GM21737 (cell line): ENCODE results near the gene GRK1.
"Not testable (repeated sequence)": the region's sequence is repeated elsewhere in the genome, so short reads cannot be mapped to it uniquely, and the experiment has no call there.

Experiments used
- ATAC-seq: cut with Tn5 transposase; IDR thresholded peaks from one replicate; pipeline ENCODE4 v1.9.1; 2021; ENCODE audit warnings: mild to moderate bottlenecking, moderate library complexity; ENCODE audit not compliant: unreplicated experiment

GRK1 gene

DNA sequence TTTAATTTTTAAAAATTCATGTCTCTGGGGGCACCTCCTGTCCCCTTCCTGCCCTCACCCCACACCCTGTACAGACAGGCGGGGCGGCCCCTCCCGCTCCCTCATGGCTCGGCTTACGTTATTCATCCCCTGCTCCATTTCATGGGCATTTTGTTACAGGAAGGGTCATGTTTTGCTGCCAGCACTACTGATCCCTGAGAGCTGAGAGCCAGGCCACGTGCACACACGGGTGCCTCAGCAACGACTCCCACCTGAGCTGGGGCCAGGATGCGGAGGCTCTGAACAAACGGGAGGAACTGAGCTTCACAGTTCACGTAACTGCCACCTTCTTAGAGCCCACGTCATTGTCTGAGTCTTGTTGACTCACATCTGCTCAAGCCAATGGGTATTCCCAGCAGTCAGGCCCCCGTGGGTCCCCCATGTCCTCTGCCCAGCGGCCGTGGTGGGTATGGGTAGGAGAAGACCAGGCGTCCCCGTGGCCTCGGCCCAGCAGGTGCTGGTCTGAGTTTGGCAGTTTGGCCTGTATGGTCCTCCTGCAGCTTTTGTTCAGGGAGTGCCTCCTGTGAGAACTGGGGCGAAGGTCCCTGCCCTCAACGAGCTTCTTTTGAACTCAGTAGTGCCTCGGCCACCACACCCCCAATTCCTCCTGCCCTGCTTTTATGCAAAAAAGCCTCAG is 75.6 kb downstream of the GRK1 start:
- no peak for ATAC-seq

DNA sequence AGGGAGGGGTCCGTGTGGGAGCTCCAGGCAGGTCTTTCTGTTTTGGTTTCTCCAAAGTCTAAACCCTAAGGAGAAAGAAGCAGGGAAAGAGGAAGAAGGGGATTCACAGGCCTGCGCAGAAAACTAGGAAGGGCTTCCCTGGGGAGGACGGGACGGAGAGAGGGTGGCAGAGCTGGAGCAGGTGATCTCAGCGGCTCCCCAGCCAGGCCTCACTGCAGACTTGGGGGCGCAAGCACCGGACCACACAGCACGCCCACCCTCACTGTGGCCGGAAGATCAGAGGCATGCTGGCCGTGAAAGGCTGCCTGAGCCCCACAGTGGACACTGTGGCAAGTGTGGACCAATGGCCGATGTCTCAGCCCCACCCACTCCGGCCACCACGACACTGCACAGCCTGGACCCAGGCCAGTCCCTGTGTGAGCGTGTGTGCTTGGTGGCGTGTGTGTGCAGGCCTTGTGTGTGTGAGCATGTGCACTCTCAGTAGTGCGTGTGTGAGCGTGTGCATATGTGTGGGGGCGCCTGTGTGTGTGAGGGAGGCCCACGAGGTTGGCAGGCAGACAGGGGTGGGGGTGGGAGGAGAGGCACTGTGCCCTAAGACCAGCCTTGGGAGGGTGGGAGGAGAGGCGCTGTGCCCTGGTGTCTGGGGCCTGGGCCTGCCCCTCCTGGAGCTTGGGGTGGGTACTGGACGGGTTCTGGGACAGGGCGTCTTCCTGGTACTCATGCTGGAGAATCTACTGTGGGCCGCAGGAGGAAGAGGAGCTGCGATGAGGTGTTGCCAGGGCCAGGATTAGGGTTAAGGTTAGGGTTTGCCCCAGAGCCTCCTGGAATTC is 76.6 kb downstream of the GRK1 start:
- ATAC-seq = no peak

DNA sequence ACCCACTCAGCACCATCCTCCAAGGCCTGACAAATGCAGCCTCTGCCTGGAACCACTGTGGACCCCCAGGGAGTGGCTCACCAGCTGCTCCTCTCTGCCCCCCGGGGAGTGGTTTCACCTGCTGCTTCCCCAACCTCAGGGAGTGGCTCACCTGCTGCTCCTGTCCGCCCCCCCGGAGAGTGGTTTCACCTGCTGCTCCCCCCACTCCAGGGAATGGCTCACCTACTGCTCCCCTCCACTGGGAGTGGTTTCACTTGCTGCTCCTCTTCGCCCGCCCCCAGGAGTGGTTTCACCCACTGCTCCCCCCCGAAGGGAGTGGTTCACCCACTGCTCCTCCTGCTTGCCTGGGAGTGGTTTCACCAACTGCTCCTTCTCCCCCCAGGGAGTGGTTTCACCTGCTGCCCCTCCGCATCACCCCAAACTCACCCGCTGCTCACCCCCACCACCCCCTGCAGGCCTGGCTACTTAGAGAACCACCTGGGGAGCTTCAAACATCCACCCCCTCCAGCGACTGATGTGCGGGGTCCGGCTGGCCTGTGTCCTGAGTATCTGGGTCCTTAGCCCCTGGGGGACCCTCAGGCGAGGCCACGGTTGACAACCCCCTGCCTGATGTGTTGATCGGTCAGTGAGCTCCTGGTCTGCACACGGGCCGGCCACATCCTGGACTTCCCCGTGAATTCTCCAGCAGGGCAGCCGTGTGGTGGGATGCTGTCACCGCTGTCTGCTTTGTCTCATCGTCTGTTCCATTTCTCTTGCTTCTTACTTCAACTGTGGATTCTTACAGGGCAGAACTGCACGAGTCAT is 77.4 kb downstream of the GRK1 start:
- no peak for ATAC-seq

DNA sequence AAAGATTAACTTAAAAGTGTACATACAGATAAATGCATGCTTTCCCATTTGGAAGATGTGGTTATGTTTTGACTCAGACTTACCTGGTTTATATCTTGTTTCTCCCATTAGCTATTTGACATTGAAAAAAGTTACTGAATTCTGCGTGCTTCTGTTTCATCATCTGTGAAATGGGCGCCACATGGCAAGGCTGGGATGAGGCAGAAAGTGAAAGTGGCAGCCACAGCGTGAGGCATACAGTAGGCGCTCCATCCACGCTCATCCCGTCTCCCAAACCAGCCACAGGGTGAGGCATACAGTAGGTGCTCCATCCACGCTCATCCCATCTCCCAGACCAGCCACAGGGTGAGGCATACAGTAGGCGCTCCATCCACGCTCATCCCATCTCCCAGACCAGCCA is 78.0 kb downstream of the GRK1 start:
- no peak for ATAC-seq

DNA sequence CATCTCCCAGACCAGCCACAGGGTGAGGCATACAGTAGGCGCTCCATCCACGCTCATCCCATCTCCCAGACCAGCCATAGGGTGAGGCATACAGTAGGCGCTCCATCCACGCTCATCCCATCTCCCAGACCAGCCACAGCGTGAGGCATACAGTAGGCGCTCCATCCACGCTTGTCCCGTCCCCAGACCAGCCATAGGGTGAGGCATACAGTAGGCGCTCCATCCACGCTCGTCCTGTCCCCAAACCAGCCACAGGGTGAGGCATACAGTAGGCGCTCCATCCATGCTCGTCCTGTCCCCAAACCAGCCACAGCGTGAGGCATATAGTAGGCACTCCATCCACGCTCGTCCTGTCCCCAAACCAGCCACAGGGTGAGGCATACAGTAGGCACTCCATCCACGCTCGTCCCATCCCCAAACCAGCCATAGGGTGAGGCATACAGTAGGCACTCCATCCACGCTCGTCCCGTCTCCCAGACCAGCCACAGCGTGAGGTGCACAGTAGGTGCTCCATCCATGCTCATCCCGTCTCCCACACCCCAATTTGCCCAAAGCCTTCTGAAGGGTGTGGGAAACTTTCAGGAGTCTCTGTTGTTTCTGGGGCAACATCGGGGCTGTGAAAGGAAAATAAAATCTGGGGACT is 78.6 kb downstream of the GRK1 start:
- ATAC-seq = not testable (repeated sequence)

DNA sequence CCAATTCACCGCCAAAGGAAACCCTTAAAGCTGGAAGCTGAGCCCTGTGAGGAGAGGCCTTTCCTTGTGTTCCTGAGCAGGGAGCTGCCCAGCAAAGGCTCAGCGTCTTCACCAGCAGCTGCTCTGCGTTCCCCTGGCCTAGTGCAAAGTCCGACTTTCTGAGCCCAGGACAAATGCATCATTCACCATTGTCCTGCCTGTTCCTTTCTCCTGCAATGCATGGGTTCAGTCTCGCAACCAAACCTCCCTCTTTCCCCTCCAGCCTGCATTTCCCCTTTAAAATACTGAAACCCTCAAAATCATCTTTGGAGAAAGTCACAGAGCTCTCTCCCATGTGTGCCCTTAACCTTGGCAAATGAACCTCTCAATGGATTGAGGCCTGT is 79.1 kb downstream of the GRK1 start:
- no peak for ATAC-seq

DNA sequence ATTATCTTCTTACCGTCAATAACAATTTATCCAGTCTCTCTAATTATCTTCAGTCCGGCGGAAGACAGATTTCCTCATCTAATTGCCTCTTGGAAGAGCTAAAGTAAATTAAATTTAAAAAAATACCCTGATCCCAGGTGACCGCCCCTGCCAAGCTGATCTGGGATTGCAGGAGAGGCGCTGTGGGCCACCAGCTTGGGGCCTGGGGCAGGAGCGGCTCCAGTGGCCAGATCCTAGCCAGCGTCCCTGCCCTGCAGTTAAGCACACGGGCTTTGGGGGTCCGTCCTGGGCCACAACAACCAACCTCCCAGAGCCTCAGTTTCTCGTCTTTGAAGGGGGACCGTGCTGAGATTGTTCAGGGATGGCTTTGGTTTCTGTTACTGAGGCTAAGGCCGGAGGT is 79.7 kb downstream of the GRK1 start:
- ATAC-seq = no peak

DNA sequence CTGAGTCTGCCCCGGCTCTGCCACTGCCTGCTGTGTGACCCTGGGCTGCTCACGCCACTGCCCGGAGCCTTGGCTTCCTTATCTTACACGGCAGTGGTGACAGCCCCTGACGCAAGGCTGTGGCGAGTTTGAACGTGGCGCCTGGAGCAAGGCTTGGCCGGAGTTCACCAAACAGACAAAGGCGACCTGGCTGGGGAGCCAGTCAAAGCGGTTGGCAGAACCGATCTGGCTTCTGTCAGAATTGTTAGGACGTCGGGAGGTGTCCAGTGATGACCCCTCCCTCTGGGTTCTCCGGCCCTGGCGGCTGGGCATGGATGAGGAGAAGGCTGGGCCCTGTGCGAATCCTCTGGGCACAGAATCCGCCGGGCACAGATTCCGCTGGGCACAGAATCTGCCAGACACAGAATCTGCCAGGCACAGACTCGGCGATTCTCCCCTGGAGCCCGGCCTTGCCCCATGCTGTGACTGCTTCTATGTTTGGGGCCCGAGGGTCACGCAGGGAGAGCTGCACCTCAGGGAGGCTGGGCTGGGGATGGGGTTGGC is 80.3 kb downstream of the GRK1 start:
- ATAC-seq = no peak

DNA sequence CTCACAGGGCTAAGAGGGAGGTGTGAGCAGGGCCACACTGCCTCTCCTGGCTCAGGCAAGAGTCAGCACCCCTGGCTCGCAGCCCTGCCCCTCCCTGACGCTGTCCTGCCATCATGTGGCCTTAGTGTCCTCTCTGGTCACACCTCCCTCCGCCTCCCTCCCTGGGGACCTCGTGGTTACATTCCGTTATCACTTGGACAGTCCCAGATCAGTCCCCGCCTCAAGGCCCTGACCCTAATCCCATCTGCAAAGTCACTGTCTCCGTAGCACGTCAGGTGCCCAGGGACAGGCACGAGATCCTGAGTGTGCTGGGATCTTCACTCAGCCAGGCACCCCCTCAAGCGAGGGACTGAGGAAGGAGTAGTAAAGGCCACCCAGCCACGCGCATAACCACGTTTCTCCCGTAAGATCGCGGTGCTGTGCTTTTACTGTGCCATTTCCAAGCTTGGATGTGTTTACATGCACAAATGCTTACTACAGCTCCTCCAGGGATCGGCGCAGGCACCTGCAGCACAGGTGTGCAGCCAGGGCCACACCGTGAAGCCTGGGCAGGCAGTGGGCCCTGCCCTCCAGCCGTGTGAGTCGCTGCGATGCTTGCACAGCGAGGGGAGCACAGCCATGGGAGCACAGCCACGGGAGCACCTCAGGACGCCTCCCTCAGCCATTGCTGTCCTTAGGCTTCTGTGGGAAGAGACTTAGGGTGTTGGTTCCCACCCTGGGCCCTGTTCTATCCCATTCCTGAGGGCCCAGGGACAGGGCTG is 81.3 kb downstream of the GRK1 start:
- no peak for ATAC-seq

DNA sequence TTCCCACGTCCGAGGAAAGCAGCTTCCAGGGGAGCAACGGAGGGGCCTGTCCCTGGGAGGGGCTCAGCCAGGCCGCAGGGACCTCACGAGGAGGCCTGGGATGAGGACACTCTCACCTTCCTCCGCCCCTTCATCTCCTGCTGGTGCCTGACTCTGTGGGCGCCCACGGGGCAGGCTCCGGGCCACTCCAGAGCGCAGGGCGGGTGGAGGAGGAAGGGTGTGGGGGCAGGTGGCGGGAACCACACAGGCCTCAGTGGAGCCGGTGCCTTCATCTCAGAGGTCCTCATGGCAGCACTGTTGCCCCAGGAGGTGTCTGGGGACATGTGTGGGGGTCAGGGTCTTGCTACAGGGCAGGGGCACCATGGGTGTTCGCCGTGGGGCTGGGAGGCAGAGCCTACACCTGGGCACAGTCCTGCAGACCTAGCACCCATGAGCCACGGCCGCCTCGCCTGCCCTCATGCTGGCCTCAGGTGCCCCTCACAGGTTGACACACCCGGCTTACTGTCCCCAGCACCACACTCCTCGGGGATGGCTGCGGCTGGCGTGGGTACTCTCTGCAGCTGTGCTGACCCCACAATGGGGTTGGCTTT is 81.9 kb downstream of the GRK1 start:
- no peak for ATAC-seq

DNA sequence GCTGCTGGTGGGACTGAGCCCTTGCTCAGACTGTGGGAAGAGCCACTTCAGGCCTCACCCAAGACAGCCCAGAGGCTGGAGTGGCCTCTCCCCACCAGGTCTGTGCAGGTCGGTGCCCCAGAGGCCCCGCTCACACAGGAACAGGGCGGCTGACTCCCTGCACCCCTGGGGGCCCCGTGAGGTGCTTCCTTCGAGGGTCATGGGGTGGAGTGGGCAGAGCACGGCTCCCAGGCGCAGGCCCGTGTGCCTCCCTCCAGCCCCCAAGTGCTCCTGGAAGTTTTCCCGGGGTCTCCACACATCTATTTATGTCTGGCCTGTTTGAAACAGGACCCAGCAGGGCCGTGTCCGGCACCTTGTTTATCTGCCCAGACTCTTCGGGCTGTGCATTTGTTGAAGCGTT is 82.5 kb downstream of the GRK1 start:
- no peak for ATAC-seq

DNA sequence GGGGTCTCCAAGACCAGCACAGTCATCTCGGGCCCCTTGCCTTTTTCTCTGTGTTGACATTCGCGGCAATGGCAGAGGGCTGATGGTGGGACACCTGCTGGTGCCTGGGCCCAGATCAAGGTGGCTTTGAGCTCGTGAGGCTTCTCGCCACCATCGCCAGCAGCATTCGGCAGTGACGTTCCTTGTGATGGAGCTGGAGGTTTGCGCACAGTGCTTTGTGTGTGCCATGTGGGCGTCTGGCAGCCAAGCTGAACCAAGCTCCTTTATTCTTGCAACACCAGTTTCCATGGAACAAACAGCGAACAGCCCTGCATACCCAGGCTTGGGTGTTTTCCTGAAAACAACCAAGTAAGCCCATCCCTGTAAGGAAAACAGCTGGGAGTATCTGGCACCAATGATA is 82.9 kb downstream of the GRK1 start:
- no peak for ATAC-seq

DNA sequence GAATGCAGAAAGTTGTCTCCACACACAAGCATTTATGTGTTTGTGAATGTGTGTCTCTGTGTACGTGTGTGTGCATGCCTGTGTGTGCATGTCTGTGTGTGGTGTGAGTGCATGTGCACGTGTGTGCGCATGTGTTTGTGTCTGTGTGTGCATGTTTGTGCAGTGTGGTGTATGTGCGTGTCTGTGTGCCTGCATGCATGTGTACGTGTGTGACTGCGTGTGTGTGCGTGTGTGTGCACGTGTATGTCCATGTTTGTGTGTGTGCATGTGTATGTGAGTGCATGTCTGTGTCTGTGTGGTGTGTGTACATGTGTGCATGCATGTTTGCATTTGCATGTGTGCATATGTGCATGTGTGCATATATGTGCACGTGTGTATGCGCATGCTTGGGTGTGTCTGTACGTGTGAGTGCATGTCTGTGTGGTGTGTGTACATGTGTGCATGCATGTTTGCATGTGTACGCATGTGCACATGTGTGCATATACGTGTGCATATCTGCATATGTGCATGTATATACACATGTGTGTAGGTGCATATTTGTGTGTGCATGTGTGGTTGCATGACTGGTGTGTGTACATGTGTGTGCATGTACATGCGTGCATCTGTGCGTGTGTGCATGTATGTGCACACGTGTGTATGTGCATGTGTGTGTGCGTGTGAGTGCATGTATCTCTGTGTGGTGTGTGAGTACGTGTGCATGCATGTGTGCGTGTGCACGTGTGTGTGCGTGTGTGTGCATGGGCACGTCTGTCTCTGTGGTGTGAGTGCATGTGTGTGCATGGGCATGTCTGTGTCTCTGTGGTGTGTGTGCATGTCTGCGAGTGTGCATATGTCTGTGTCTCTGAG is 83.8 kb downstream of the GRK1 start:
- ATAC-seq = no peak

DNA sequence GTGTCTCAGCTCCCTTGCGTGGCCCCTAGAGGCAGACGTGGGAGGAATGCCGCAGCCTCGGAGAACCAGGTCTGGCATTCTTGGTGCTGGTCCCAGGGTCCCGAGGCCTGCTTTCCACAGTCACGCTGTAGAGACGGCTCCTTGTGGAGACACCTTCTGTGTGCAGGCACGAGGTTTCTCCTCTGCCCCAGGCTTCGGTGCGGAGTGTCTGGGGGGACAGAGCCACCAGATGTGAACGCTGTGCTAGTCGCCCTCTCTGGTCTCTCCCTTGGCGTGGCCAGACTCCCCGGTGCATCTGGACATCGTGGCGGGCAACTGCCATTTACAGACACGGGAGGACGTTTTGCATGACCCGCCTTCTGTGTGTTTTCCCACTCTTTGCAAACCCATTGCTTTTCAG is 84.5 kb downstream of the GRK1 start:
- no peak for ATAC-seq

DNA sequence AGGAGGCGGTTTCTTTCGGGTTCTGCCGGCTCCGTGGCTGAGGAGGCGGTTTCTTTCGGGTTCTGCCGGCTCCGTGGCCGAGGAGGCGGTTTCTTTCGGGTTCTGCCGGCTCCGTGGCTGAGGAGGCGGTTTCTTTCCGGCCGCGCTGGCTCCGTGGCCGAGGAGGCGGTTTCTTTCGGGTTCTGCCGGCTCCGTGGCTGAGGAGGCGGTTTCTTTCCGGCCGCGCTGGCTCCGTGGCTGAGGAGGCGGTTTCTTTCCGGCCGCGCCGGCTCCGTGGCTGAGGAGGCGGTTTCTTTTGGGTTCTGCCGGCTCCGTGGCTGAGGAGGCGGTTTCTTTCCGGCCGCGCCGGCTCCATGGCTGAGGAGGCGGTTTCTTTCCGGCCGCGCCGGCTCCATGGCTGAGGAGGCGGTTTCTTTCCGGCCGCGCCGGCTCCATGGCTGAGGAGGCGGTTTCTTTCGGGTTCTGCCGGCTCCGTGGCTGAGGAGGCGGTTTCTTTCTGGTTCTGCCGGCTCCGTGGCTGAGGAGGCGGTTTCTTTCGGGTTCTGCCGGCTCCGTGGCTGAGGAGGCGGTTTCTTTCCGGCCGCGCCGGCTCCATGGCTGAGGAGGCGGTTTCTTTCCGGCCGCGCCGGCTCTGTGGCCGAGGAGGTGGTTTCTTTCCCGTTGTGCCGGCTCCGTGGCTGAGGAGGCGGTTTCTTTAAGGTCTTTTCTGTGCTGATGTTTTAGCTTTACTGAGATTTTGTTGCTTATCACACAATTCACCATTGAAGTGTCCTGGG is 85.4 kb downstream of the GRK1 start:
- not testable (repeated sequence) for ATAC-seq

DNA sequence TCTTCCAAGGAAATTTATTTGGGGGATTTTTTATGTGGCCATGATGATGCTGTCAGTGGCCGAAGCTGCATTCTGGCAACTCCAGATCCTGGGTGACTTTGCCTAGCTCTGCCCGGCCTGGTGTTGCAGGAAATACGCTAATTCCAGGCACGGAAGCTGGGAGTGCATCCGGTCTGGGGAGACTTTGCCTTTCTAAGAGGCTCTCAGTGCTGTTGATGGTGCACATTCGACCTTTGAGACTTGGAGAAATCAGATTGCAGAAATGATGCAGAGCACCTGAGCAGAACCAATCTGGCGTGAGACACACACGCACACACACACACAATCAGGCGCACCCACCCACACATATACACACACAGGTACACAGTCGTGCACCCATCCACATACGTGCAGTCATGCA is 86.2 kb downstream of the GRK1 start:
- no peak for ATAC-seq

DNA sequence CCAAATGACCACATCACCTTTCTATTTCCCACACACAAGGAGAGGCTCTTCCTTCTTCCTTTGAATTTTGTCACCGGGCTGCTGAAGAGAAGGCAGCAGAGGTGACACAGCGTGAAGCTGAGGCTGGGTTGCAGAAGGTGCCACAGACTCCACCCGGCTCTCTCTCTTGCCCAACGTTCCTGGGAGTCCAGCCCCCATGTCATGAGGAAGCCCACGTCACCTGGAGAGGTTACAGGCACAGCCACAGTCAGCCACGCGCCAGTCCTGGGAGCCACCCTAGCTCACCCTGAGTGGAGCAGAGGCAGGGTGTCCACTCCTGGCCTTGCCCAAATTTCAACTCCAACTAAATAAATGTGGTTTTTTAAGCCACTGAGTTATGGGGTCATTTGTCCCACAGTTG is 87.2 kb downstream of the GRK1 start:
- ATAC-seq = no peak

DNA sequence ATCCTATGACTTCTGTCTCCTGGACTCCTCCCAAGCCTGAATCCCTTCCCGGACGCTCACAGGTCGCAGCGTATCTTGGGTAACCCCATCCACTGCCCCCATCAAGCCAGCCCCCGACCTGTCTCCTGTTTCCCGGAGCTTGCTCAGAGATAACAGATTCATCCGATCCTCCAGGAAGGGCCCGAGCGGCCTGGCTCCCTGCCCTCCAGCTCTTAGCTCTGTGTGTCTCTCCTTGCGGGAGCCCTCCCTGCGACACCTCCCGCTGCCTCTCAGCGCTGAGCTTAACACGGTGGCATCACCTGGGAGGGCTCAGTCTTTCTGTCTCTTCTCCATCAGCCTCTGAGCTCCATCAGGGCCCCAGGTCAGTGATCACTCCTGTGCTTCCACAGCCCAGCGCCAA is 87.7 kb downstream of the GRK1 start:
- no peak for ATAC-seq
